ENCODE results near the gene LINC00237. TPM values are rescaled to one million over a fixed set of nuclear protein-coding genes. Genes with fewer than 3 reads are reported as not detected.

The LINC00237 gene
- total and polyA plus RNA-seq, 12 donors = 0.14 TPM; not detected in 11

DNA sequence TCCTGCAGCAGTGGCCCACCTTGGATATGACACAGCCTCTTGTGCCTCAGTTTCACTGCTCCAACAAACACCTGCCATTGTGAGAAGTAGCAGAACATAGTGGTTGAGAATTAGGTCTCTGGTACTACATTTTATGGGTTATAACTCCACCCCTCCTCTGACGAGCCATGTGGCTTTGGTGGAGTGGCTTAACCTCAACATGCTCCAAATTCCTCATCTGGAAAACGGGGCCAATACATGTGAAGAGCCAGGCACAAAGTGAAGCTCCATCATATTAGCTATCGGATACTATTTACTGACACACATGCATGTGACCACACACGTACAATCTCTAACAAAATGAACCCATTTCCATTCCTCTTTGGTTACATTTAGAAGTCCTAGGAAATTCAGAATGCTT lies 11.4 kb upstream of the LINC00237 start:
- no peaks in the 10 kb centered on the region for H3K9me3 ChIP-seq (replicated peaks in 1 of 3)
- H3K4me3 ChIP-seq = no peak overlapping the region
- H3K36me3 ChIP-seq (replicated peaks in 1 of 2) = no peaks in the 10 kb centered on the region
- 65 to 71% (median 70%) methylated on average over 4 of the region's 4 CpGs for WGBS, 4 donors
- H3K27me3 ChIP-seq = no peaks in the 10 kb centered on the region
- intact Hi-C loops (cut with DNase I) = no loop called here
- H3K4me1 ChIP-seq (replicated peaks in 1 of 2) = no peaks in the 10 kb centered on the region
- no peak for DNase-seq
- H3K27ac ChIP-seq = no peak overlapping the region
- TF ChIP-seq, protein P1, sequence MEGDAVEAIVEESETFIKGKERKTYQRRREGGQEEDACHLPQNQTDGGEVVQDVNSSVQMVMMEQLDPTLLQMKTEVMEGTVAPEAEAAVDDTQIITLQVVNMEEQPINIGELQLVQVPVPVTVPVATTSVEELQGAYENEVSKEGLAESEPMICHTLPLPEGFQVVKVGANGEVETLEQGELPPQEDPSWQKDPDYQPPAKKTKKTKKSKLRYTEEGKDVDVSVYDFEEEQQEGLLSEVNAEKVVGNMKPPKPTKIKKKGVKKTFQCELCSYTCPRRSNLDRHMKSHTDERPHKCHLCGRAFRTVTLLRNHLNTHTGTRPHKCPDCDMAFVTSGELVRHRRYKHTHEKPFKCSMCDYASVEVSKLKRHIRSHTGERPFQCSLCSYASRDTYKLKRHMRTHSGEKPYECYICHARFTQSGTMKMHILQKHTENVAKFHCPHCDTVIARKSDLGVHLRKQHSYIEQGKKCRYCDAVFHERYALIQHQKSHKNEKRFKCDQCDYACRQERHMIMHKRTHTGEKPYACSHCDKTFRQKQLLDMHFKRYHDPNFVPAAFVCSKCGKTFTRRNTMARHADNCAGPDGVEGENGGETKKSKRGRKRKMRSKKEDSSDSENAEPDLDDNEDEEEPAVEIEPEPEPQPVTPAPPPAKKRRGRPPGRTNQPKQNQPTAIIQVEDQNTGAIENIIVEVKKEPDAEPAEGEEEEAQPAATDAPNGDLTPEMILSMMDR (IDR thresholded peaks at IDR 0.05) = no peak
- TF ChIP-seq POLR2A (IDR thresholded peaks at IDR 0.05) = no peak

DNA sequence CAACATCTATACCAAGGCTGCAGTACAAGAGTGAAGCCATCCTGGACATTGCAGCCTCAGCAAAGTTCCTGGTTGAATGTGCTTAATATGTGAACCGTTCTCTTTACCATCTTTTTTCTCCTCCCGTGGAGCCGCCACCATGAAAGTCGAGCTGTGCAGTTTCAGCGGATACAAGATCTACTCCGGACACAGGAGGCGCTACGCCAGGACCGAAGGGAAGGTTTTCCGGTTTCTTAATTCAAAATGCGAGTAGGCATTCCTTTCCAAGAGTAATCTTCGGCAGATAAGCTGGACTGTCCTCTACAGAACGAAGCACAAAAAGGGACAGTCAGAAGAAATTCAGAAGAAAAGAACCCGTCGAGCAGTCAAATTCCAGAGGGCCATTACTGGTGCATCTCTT lies 8.4 kb upstream of the LINC00237 start:
- Histone ChIP-seq H3K27ac (no peak overlapping the region), H3K27me3 (no peaks in the 10 kb centered on the region), H3K4me3 (no peak overlapping the region), H3K4me1 (replicated peaks in 1 of 2) (no peaks in the 10 kb centered on the region), H3K36me3 (replicated peaks in 1 of 2) (no peaks in the 10 kb centered on the region), H3K9me3 (replicated peaks in 1 of 3) (no peaks in the 10 kb centered on the region)
- intact Hi-C loops (cut with DNase I) = no loop called here
- 85 to 89% (median 86%) methylated on average over 15 of the region's 15 CpGs for WGBS, 4 donors
- no peak for DNase-seq
- TF ChIP-seq POLR2A (IDR thresholded peaks at IDR 0.05) = no peak
- TF ChIP-seq, protein P1 (IDR thresholded peaks at IDR 0.05) = no peak

GRCh38 chr20:21113697-21114096 lies 7.5 kb upstream of the LINC00237 start:
- Histone ChIP-seq H3K36me3 (replicated peaks in 1 of 2) (no peaks in the 10 kb centered on the region), H3K9me3 (replicated peaks in 1 of 3) (no peaks in the 10 kb centered on the region), H3K27ac (no peak overlapping the region), H3K27me3 (no peaks in the 10 kb centered on the region), H3K4me3 (no peak overlapping the region), H3K4me1 (replicated peaks in 1 of 2) (no peaks in the 10 kb centered on the region)
- TF ChIP-seq, protein P1 (IDR thresholded peaks at IDR 0.05) = no peak
- no peak for TF ChIP-seq POLR2A (IDR thresholded peaks at IDR 0.05)
- no peak for DNase-seq
- intact Hi-C loops (cut with DNase I) = no loop called here
- WGBS, 4 donors = 79 to 88% (median 82%) methylated on average over 4 of the region's 4 CpGs

GRCh38 chr20:21111416-21111815 lies 5.3 kb upstream of the LINC00237 start:
- Histone ChIP-seq H3K4me3 (no peak overlapping the region), H3K4me1 (replicated peaks in 1 of 2) (no peaks in the 10 kb centered on the region), H3K36me3 (replicated peaks in 1 of 2) (no peaks in the 10 kb centered on the region), H3K27me3 (peaks cover 12% of the 10 kb centered on the region), H3K9me3 (replicated peaks in 1 of 3) (no peaks in the 10 kb centered on the region), H3K27ac (no peak overlapping the region)
- DNase-seq = no peak
- intact Hi-C loops (cut with DNase I) = no loop called here
- WGBS, 4 donors = 78 to 87% (median 82%) methylated on average over 2 of the region's 2 CpGs
- TF ChIP-seq, protein P1 (IDR thresholded peaks at IDR 0.05) = no peak
- no peak for TF ChIP-seq POLR2A (IDR thresholded peaks at IDR 0.05)

Data from adrenal gland (tissue), 12 donors.